HepG2 (cell line): ENCODE measurements around the gene GUK1. TPM values are rescaled to one million over a fixed set of nuclear protein-coding genes. Genes with fewer than 3 reads are reported as not detected.

Experiments used
- ATAC-seq: fragments of 200-7000 bp; cut with Tn5 transposase; 3 replicates; pipeline ENCODE4 v1.9.1; 2020; ENCODE audit warnings: mild to moderate bottlenecking, moderate library complexity
- BruUV-seq: library from RNA; stranded (reverse); fragments of 400-500 nt; replicated peaks from 2 replicates; lab custom pipeline; 2021; lab: Mats Ljungman, UMichigan
- CTCF ChIA-PET: fragments of 300-600 bp; formaldehyde crosslinking; extraction: SDS; loops from one replicate; lab custom pipeline; 2021; ENCODE audit warnings: low total read pairs, inconsistent platforms, low intra/inter-chr PET ratio; lab: Yijun Ruan, JAX
- POLR2A ChIA-PET: fragments of 350-600 bp; sonication (Branson Sonifier 250); formaldehyde crosslinking; loops from one replicate; lab custom pipeline; 2020; ENCODE audit warnings: antibody characterized with exemption, inconsistent platforms; lab: Yijun Ruan, JAX
- DNase-seq: peaks from one replicate; pipeline ENCODE4 v3.0.0-alpha.2; 2015; ENCODE audit warnings: low spot score
- FAIRE-seq: peaks from 3 replicates; lab custom pipeline; 2011; peaks lifted over from hg19 to GRCh38; lab: Jason Lieb, UNC
- H2AFZ ChIP-seq: one replicate; pipeline ENCODE4 v1.6.1; 2011; ENCODE audit warnings: low read length, inconsistent platforms
- H3K27ac ChIP-seq: fragments of 300-600 bp; 3 replicates; pipeline ENCODE4 v1.8.0; 2011; ENCODE audit warnings: mixed run types, mild to moderate bottlenecking, mixed read lengths, low read length, inconsistent platforms; ENCODE audit not compliant: insufficient read depth; ENCODE audit errors: extremely low read length
- H3K27me3 ChIP-seq, 2 experiments: fragments of 200-600 bp in 1 of 2; 2 replicates in 1 of 2; 3 replicates in 1 of 2; pipeline versions ENCODE4 v1.6.0 to v1.8.0; 2011; ENCODE audit warnings: low read length in 2 of 2, mild to moderate bottlenecking in 2 of 2, moderate library complexity in 2 of 2, inconsistent platforms in 1 of 2; ENCODE audit not compliant: insufficient read depth in 2 of 2, control insufficient read depth in 1 of 2
- H3K36me3 ChIP-seq, 2 experiments: fragments of 200-600 bp in 1 of 2; replicated peaks in 1 of 2; 2 replicates in 1 of 2; 3 replicates in 1 of 2; pipeline versions ENCODE4 v1.5.1 to v1.8.0; 2011; ENCODE audit warnings: low read length in 2 of 2, inconsistent platforms in 1 of 2; ENCODE audit not compliant: insufficient read depth in 2 of 2, control insufficient read depth in 1 of 2
- H3K4me1 ChIP-seq: 2 replicates; pipeline ENCODE4 v1.5.1; 2012; ENCODE audit warnings: low read length, inconsistent platforms; ENCODE audit not compliant: insufficient read depth
- H3K4me2 ChIP-seq: 2 replicates; pipeline ENCODE4 v1.6.0; 2011; ENCODE audit warnings: low read depth, low read length, inconsistent platforms
- H3K4me3 ChIP-seq, 3 experiments: fragments of 200-600 bp in 1 of 3; sonication (generic), shearing (Covaris generic) in 1 of 3; replicated peaks in 1 of 3; 2 replicates each; pipeline ENCODE4 v1.5.1; 2011 to 2016; ENCODE audit warnings: low read length in 3 of 3, inconsistent platforms in 2 of 3, low read depth in 2 of 3, mild to moderate bottlenecking in 2 of 3, control low read depth in 1 of 3, mixed read lengths in 1 of 3; ENCODE audit not compliant: insufficient read depth in 1 of 3
- H3K79me2 ChIP-seq: one replicate; pipeline ENCODE4 v1.6.1; 2011; ENCODE audit warnings: low read length, inconsistent platforms; ENCODE audit not compliant: insufficient read depth
- H3K9ac ChIP-seq: 2 replicates; pipeline ENCODE4 v1.6.0; 2011; ENCODE audit warnings: mild to moderate bottlenecking, low read depth, low read length, inconsistent platforms; ENCODE audit not compliant: insufficient read depth
- H3K9me3 ChIP-seq: 2 replicates; pipeline ENCODE4 v1.5.1; 2012; ENCODE audit warnings: mild to moderate bottlenecking, low read length
- H4K20me1 ChIP-seq: 2 replicates; pipeline ENCODE4 v1.6.0; 2011; ENCODE audit warnings: inconsistent platforms, mild to moderate bottlenecking, low read length, moderate library complexity; ENCODE audit not compliant: insufficient read depth
- ATF1 ChIP-seq: IDR thresholded peaks from 2 replicates; pipeline ENCODE4 v1.6.1; 2016; ENCODE audit warnings: mild to moderate bottlenecking, control low read depth
- CREB1 ChIP-seq, 2 experiments: fragments of 450-650 bp in 1 of 2; IDR thresholded peaks; 2 replicates each; pipeline ENCODE4 v1.6.1; 2016 to 2017; ENCODE audit warnings: control low read depth in 1 of 2, mild to moderate bottlenecking in 1 of 2, missing compliant biosample characterization in 1 of 2, missing genetic modification characterization in 1 of 2
- DBP ChIP-seq: sonication (generic); formaldehyde crosslinking; IDR thresholded peaks from 2 replicates; pipeline ENCODE4 v1.4.0; 2020; ENCODE audit warnings: missing genetic modification reagents; ENCODE audit errors: not compliant biosample characterization
- EZH2 ChIP-seq: conservative IDR thresholded peaks from 2 replicates; pipeline ENCODE4 v1.6.1; 2012; ENCODE audit warnings: mild to moderate bottlenecking, low read depth, low read length, moderate library complexity
- HOXA7 ChIP-seq: sonication (generic); formaldehyde crosslinking; IDR thresholded peaks from 2 replicates; pipeline ENCODE4 v1.8.1; 2022; ENCODE audit warnings: mild to moderate bottlenecking, missing genetic modification reagents, moderate library complexity
- NFAT5 ChIP-seq: sonication (generic); formaldehyde crosslinking; IDR thresholded peaks from 2 replicates; pipeline ENCODE4 v1.4.0; 2020; ENCODE audit warnings: missing genetic modification reagents
- TEF ChIP-seq: sonication (generic); formaldehyde crosslinking; IDR thresholded peaks from 2 replicates; pipeline ENCODE4 v1.5.0; 2020; ENCODE audit warnings: missing genetic modification reagents
- ZMAT5 ChIP-seq: sonication (generic); formaldehyde crosslinking; IDR thresholded peaks from 2 replicates; pipeline ENCODE4 v1.5.0; 2020; ENCODE audit warnings: mild to moderate bottlenecking, low read depth, missing genetic modification reagents, borderline replicate concordance
- ZNF235 ChIP-seq: sonication (generic); formaldehyde crosslinking; IDR thresholded peaks from 2 replicates; pipeline ENCODE4 v1.8.1; 2023; ENCODE audit warnings: mild to moderate bottlenecking, missing genetic modification reagents, borderline replicate concordance
- ZNF552 ChIP-seq: sonication (generic); formaldehyde crosslinking; IDR thresholded peaks from 2 replicates; pipeline ENCODE4 v1.9.0; 2022; ENCODE audit warnings: missing genetic modification reagents, mild to moderate bottlenecking, borderline replicate concordance
- WGBS: methylation state at CpG from one replicate; pipeline ENCODE4 v1.1.6; 2017; ENCODE audit warnings: low lambda C conversion rate; 5-methylcytosine and 5-hydroxymethylcytosine counted together
- in situ Hi-C: cut with HindIII; loops from 2 replicates; pipeline ENCODE4 v1.10.0; 2017; ENCODE audit warnings: low pct_unique_long_range_greater_than_20kb; ENCODE audit not compliant: extremely low pct_ligation_motif_present
- intact Hi-C: fragments of 100-400 bp; cut with micrococcal nuclease; formaldehyde crosslinking; loops from one replicate; pipeline ENCODE4 v1.10.0; 2022; ENCODE audit not compliant: unreplicated experiment
- polyA plus RNA-seq, 8 experiments: library from polyadenylated mRNA; depleted of rRNA in 3 of 8; stranded (reverse) in 7 of 8; unstranded in 1 of 8; fragments of >200 nt; fragmentation: Illumina TruSeq in 4 of 8; extraction: Trizol in 4 of 8; gene quantifications; 2 replicates each; pipeline versions ENCODE4 v1.2.1 to v1.2.3, GENCODE V29; 2011 to 2016; ENCODE audit warnings: low read depth in 4 of 8, missing spikeins in 1 of 8, mixed read lengths in 1 of 8; ENCODE audit not compliant: insufficient read depth in 1 of 8
- total RNA-seq, 5 experiments: library from RNA; depleted of rRNA; stranded (reverse); fragments of >200 nt; fragmentation: Illumina TruSeq; extraction: Trizol; gene quantifications; 2 replicates each; pipeline ENCODE4 v1.2.3, GENCODE V29; 2016; ENCODE audit warnings: low read depth in 1 of 5
- TF ChIP-seq, protein P1 (sequence below): sonication (generic); formaldehyde crosslinking; IDR thresholded peaks from 2 replicates; pipeline ENCODE4 v1.9.0; 2022; ENCODE audit warnings: missing genetic modification reagents, mild to moderate bottlenecking, borderline replicate concordance

Gene GUK1
- total and polyA plus RNA-seq, 2 of the 13 experiments (the other 11 are each of a cell fraction or from before 2014, with no cell fraction given), result 116 to 154 TPM

DNA sequence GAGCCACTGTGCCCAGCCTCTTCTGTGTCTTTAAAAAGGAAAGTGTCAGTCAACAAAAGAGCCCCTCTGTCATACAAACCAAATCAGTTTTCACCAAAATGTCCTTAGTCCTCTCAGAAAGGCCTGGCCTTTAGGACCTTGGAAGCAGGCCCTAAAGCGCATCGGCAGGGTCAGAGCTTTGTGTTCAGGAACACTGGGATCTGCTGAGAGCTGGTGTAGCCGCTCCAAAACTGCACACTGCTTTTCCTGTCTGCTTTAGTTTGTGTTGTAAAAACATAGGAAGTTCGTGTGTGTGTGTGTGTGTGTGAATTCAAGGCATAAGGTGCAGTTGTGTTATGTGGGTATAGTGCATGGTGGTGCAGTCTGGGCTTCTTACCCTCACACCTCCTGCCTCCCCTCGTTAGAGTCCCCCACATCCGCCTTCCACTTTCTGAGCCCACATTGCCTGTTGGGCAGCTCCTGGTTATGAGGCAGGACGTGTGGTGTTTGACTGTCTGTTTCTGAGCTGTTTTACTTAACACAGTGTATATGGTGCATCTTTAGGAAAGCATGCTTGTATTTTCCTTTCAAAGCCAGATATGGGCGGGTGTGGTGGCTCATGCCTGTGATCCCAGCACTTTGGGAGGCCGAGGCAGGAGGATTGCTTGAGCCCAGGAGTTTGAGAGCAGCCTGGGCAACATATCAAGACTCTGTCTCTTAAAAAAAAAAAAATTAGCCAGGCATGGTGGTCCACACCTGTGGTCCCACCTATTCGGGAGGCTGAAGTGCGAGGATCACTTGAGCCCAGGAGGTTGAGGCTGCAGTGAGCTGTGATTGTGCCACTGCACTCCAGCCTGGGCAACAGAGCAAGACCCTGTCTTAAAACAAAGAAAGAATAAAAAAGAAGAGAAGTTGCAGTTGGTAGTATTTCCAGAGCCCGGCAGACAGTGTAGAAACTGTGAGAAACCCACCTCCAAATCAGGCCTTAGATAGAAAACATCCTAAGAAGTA is 37.9 kb downstream of the GUK1 start:
- WGBS, result 82% methylated on average over 12 of the region's 12 CpGs
- CTCF ChIA-PET, result no interaction called here
- ATAC-seq, result no peak
- no peak overlapping the region for H3K9ac ChIP-seq
- POLR2A ChIA-PET, result no interaction called here
- no peak for DNase-seq
- in situ Hi-C loops (loop anchor here (5.0 kb wide), 1 partner anchor 41 kb away; no protein-coding TSS in a partner anchor), intact Hi-C loops (no loop called here)
- no peak for FAIRE-seq
- H3K27ac ChIP-seq, result no peak overlapping the region
- H3K9me3 ChIP-seq, result no peaks in the 10 kb centered on the region
- no peak overlapping the region for H2AFZ ChIP-seq
- H3K27me3 ChIP-seq, result no peaks in the 10 kb centered on the region; a peak in 1 of 5 replicates
- no peaks in the 10 kb centered on the region for H3K79me2 ChIP-seq
- TF ChIP-seq ZMAT5 (CRISPR knock-in tag) (no peak), EZH2 (no peak), TEF (no peak), ZNF552 (no peak), ZNF235 (no peak), CREB1 (IDR thresholded peaks at IDR 0.05) (no peak), CREB1 (CRISPR knock-in tag; IDR thresholded peaks at IDR 0.05) (no peak), ATF1 (CRISPR knock-in tag) (no peak), HOXA7 (CRISPR knock-in tag) (no peak), NFAT5 (CRISPR knock-in tag) (no peak), DBP (CRISPR knock-in tag) (no peak)
- TF ChIP-seq, protein P1, sequence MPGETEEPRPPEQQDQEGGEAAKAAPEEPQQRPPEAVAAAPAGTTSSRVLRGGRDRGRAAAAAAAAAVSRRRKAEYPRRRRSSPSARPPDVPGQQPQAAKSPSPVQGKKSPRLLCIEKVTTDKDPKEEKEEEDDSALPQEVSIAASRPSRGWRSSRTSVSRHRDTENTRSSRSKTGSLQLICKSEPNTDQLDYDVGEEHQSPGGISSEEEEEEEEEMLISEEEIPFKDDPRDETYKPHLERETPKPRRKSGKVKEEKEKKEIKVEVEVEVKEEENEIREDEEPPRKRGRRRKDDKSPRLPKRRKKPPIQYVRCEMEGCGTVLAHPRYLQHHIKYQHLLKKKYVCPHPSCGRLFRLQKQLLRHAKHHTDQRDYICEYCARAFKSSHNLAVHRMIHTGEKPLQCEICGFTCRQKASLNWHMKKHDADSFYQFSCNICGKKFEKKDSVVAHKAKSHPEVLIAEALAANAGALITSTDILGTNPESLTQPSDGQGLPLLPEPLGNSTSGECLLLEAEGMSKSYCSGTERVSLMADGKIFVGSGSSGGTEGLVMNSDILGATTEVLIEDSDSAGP (CRISPR knock-in tag), result no peak
- 0 out of 2 replicates have a peak, but pooled peaks cover 2% of the 10 kb centered on the region for H4K20me1 ChIP-seq
- H3K4me1 ChIP-seq, result peaks cover 3% of the 10 kb centered on the region
- H3K36me3 ChIP-seq, result no peaks in the 10 kb centered on the region; a peak in 1 of 5 replicates
- BruUV-seq, result no TSS peak
- H3K4me2 ChIP-seq, result no peak overlapping the region
- no peak overlapping the region for H3K4me3 ChIP-seq
